ENCODE data around the gene CTXND2.

Gene CTXND2

DNA sequence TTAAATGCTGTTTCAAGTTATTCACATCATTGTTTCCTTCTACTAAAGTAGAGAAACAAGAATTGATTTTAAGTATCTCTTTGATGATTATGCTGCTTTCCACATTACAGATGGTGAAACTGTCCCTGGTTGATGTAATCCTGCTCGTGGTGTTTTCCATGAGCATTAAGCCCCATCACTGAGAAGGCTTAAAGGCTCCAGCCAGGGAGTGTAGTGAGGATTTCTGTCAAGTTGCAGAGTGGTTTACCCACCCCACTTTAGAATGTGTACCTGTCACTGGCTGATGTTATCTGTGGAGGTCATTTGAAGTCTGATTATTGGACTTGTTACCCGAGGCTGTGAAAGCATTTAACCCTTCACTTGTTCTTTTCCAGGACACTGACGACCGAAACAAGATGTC is 74.8 kb downstream of the CTXND2 start:
- H3K9me3 ChIP-seq: no peaks in the 10 kb centered on the region
- no peaks in the 10 kb centered on the region for H3K27me3 ChIP-seq
- H3K4me3 ChIP-seq (ENCODE audit: low read depth, low read length): no peak overlapping the region
- no peak for DNase-seq
- TF ChIP-seq, protein P1, sequence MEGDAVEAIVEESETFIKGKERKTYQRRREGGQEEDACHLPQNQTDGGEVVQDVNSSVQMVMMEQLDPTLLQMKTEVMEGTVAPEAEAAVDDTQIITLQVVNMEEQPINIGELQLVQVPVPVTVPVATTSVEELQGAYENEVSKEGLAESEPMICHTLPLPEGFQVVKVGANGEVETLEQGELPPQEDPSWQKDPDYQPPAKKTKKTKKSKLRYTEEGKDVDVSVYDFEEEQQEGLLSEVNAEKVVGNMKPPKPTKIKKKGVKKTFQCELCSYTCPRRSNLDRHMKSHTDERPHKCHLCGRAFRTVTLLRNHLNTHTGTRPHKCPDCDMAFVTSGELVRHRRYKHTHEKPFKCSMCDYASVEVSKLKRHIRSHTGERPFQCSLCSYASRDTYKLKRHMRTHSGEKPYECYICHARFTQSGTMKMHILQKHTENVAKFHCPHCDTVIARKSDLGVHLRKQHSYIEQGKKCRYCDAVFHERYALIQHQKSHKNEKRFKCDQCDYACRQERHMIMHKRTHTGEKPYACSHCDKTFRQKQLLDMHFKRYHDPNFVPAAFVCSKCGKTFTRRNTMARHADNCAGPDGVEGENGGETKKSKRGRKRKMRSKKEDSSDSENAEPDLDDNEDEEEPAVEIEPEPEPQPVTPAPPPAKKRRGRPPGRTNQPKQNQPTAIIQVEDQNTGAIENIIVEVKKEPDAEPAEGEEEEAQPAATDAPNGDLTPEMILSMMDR (IDR thresholded peaks at IDR 0.05; ENCODE audit: low read depth, low read length): no peak
- no peaks in the 10 kb centered on the region; the same call in 1 of the 2 replicates for H3K4me1 ChIP-seq
- H3K36me3 ChIP-seq: peaks cover 89% of the 10 kb centered on the region
